ENCODE measurements around the gene PIP4P1. TPM values are rescaled to one million over a fixed set of nuclear protein-coding genes. Genes with fewer than 3 reads are reported as not detected.

Gene PIP4P1
- total RNA-seq, 4 donors from 2014 or later = 12.2 to 23.2 (median 20.1) TPM

- no peaks in the 10 kb centered on the region for H3K36me3 ChIP-seq
- WGBS, 2 donors (ENCODE audit: low coverage in 1 of 2) = 90% methylated on average over 2 of the region's 2 CpGs; no CpG with 5 or more reads in 1 of the 2 donors
- H3K4me1 ChIP-seq = no peaks in the 10 kb centered on the region
- no peak overlapping the region for H3K27ac ChIP-seq
- H3K9me3 ChIP-seq = no peaks in the 10 kb centered on the region
- no peaks in the 10 kb centered on the region for H3K27me3 ChIP-seq
- ATAC-seq = no peak
- no peak overlapping the region for H3K4me3 ChIP-seq
- no peak for TF ChIP-seq CTCF (IDR thresholded peaks at IDR 0.05)
- no peak for TF ChIP-seq POLR2AphosphoS5 (IDR thresholded peaks at IDR 0.05)
- no peak for TF ChIP-seq EP300 (IDR thresholded peaks at IDR 0.05)
- TF ChIP-seq POLR2A (IDR thresholded peaks at IDR 0.05) = no peak
Measured at GRCh38 chr14:20501346-20501745, 40.1 kb upstream of the PIP4P1 start.

DNA sequence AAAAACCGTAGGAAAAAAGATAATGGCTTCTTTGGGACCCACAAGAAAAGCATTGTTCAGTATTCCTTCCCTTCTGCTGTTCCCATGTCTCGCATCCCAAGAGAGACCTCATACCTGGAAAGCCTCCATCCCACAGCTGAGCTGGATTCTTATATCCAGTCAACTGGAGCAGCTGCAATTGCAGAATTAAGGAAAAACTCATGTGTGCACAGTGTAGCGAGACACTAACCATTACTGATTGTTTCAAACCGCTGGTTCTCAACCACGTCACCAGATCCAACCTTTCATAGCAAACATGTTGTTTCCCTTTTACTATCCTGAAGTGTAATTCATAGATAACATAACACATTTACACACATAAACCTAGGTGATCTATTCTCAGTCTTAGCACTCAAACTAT lies 38.6 kb upstream of the PIP4P1 start:
- H3K36me3 ChIP-seq = no peaks in the 10 kb centered on the region
- no peak overlapping the region for H3K27ac ChIP-seq
- H3K4me3 ChIP-seq = no peak overlapping the region
- no peak for ATAC-seq
- no peaks in the 10 kb centered on the region for H3K27me3 ChIP-seq
- no peaks in the 10 kb centered on the region for H3K4me1 ChIP-seq
- no peaks in the 10 kb centered on the region for H3K9me3 ChIP-seq
- TF ChIP-seq EP300 (IDR thresholded peaks at IDR 0.05) = no peak
- TF ChIP-seq POLR2AphosphoS5 (IDR thresholded peaks at IDR 0.05) = no peak
- no peak for TF ChIP-seq POLR2A (IDR thresholded peaks at IDR 0.05)
- TF ChIP-seq CTCF (IDR thresholded peaks at IDR 0.05) = no peak
- WGBS, 2 donors (ENCODE audit: low coverage in 1 of 2) = 81 to 86% methylated on average over 5 of the region's 5 CpGs

- Histone ChIP-seq H3K27ac (no peak overlapping the region), H3K27me3 (no peaks in the 10 kb centered on the region), H3K4me1 (no peaks in the 10 kb centered on the region), H3K4me3 (no peak overlapping the region), H3K36me3 (no peaks in the 10 kb centered on the region), H3K9me3 (no peaks in the 10 kb centered on the region)
- WGBS, 2 donors (ENCODE audit: low coverage in 1 of 2) = 55 to 62% methylated on average over 4 of the region's 4 CpGs
- TF ChIP-seq POLR2A (IDR thresholded peaks at IDR 0.05) (no peak), EP300 (IDR thresholded peaks at IDR 0.05) (no peak), CTCF (IDR thresholded peaks at IDR 0.05) (no peak), POLR2AphosphoS5 (IDR thresholded peaks at IDR 0.05) (no peak)
- ATAC-seq = no peak
Measured at GRCh38 chr14:20499108-20499507, 37.9 kb upstream of the PIP4P1 start.

DNA sequence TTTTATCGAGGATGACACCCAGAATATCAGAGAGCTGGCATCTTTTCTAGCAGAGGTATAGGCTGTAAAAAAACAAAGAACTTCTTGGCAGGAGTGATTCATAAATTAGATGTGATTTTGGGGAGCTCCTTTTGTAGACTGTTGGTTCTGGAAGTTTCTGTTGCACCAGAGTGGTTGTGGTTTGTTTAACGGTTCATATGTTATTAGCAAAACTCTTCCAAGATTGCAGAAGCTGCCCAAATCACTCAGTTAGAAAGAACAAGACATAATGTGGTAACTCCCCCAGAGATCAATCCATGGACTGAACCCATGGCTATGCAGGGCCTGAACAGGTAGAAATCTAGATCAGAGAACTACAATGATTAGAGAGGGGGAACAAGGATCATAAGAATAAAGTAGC lies 37.4 kb upstream of the PIP4P1 start:
- H3K27me3 ChIP-seq = no peaks in the 10 kb centered on the region
- WGBS, 2 donors (ENCODE audit: low coverage in 1 of 2) = 50 to 63% methylated on average over 1 to 2 of the region's 2 CpGs
- H3K27ac ChIP-seq = no peak overlapping the region

More for the DNA sequence above, 37.4 kb upstream of the PIP4P1 start:
- no peak for ATAC-seq
- no peaks in the 10 kb centered on the region for H3K9me3 ChIP-seq
- H3K36me3 ChIP-seq = no peaks in the 10 kb centered on the region
- no peak overlapping the region for H3K4me3 ChIP-seq
- H3K4me1 ChIP-seq = no peaks in the 10 kb centered on the region
- no peak for TF ChIP-seq CTCF (IDR thresholded peaks at IDR 0.05)
- no peak for TF ChIP-seq POLR2A (IDR thresholded peaks at IDR 0.05)
- TF ChIP-seq POLR2AphosphoS5 (IDR thresholded peaks at IDR 0.05) = no peak
- TF ChIP-seq EP300 (IDR thresholded peaks at IDR 0.05) = no peak

Measured in gastroesophageal sphincter (tissue), 4 donors.